Testis (tissue), 3 donors: ENCODE data around the gene NAXD. TPM values are rescaled to one million over a fixed set of nuclear protein-coding genes. Genes with fewer than 3 reads are reported as not detected.
A peak's percentile ranks its signal among the peaks of the same experiment; 100 is the strongest.

Experiments
- DNase-seq: peaks from one replicate; pipeline ENCODE4 v3.0.0-alpha.2; 2019
- H3K27ac ChIP-seq, 2 donors: fragments of 200-600 bp; sonication (generic); one replicate each; pipeline ENCODE4 v1.5.1; 2019
- H3K27me3 ChIP-seq: fragments of 200-600 bp; sonication (generic); one replicate; pipeline ENCODE4 v1.5.1; 2019
- H3K36me3 ChIP-seq: fragments of 200-600 bp; sonication (generic); one replicate; pipeline ENCODE4 v1.5.1; 2017; ENCODE audit warnings: low read depth; ENCODE audit errors: missing control alignments
- H3K4me1 ChIP-seq: fragments of 200-600 bp; sonication (generic); one replicate; pipeline ENCODE4 v1.5.1; 2019
- H3K4me3 ChIP-seq, 2 donors: fragments of 200-600 bp; sonication (generic); one replicate each; pipeline ENCODE4 v1.5.1; 2017 to 2019
- H3K9me3 ChIP-seq: fragments of 200-600 bp; sonication (generic); one replicate; pipeline ENCODE4 v1.5.1; 2017
- POLR2A ChIP-seq: fragments of 450-650 bp; IDR thresholded peaks from one replicate; pipeline ENCODE4 v1.6.1; 2017; ENCODE audit warnings: antibody characterized with exemption, mild to moderate bottlenecking, moderate library complexity
- WGBS, 2 donors: methylation state at CpG; one replicate each; pipeline ENCODE4 v1.1.5; 2018; 5-methylcytosine and 5-hydroxymethylcytosine counted together
- intact Hi-C: fragments of 100-400 bp; cut with DNase I; formaldehyde crosslinking; loops from one replicate; pipeline ENCODE4 v1.15.1; 2023; ENCODE audit warnings: low total_unique reads
- polyA plus RNA-seq: library from polyadenylated mRNA; stranded (reverse); fragments of 350-450 nt; fragmentation: Illumina TruSeq; extraction: RNeasy Lipid Tissue Mini Kit (QIAGEN cat#74804); gene quantifications from one replicate; pipeline ENCODE4 v1.2.3, GENCODE V29; 2014; ENCODE audit warnings: low read depth, low replicate concordance; ENCODE audit not compliant: insufficient read depth
- total RNA-seq, 2 donors: library from RNA; depleted of rRNA; stranded (reverse); fragments of >200 nt; gene quantifications; one replicate each; pipeline ENCODE4 v1.2.3, GENCODE V29; 2016
- TF ChIP-seq, protein P1 (sequence below), 3 experiments: fragments of 450-650 bp in 2 of 3; fragments of 200-600 bp in 1 of 3; sonication (generic) in 1 of 3; IDR thresholded peaks; one replicate each; pipeline ENCODE4 v1.5.1; 2016 to 2019; ENCODE audit warnings: antibody characterized with exemption in 3 of 3, mild to moderate bottlenecking in 2 of 3, moderate library complexity in 1 of 3

NAXD gene
- total and polyA plus RNA-seq, 3 donors from 2014 or later: 63.2 to 75.3 (median 66.4) TPM

DNA sequence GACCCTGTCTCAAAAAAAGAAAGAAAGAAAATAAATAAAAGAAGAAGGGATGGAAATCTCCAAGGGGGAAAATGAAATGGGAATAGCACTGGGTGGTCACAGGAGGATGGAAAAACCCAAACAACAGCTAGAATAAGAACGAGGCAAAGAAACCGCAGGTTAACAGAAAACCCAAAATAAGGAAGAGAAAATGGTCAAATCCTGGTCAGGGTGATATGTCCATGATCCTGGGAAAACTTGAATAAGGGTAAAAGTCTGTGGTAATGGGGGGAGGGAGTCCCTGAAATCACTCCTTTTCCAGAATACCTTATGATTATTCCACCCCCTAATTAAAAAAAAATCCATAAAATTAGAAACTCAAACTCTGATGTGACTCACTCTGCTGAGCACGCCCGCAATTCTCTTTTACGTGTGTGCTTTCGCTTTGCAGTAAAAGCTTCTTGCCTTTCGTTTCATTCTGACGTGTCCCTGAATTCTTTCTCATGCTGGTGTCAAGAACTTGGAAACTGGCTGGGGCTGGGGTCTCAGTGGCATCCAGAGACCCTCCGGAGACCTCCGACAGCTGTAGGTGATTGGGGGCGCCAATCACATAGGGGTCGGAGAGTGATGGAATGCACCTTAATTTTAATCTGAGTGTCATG is 4.3 kb upstream of the NAXD start:
- no peaks in the 10 kb centered on the region for H3K9me3 ChIP-seq
- intact Hi-C loops: loop anchor here (10.0 kb wide), 1 partner anchor 104 kb away; the partner anchor contains the start of gene ING1
- WGBS, 2 donors: 88 to 89% methylated on average over 12 of the region's 12 CpGs
- no peak for DNase-seq
- H3K36me3 ChIP-seq: no peaks in the 10 kb centered on the region
- TF ChIP-seq POLR2A: no peak
- TF ChIP-seq, protein P1, sequence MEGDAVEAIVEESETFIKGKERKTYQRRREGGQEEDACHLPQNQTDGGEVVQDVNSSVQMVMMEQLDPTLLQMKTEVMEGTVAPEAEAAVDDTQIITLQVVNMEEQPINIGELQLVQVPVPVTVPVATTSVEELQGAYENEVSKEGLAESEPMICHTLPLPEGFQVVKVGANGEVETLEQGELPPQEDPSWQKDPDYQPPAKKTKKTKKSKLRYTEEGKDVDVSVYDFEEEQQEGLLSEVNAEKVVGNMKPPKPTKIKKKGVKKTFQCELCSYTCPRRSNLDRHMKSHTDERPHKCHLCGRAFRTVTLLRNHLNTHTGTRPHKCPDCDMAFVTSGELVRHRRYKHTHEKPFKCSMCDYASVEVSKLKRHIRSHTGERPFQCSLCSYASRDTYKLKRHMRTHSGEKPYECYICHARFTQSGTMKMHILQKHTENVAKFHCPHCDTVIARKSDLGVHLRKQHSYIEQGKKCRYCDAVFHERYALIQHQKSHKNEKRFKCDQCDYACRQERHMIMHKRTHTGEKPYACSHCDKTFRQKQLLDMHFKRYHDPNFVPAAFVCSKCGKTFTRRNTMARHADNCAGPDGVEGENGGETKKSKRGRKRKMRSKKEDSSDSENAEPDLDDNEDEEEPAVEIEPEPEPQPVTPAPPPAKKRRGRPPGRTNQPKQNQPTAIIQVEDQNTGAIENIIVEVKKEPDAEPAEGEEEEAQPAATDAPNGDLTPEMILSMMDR (IDR thresholded peaks at IDR 0.05): no peak
- H3K4me3 ChIP-seq: no peak overlapping the region
- H3K27me3 ChIP-seq: no peaks in the 10 kb centered on the region
- H3K4me1 ChIP-seq: peaks cover 11% of the 10 kb centered on the region
- H3K27ac ChIP-seq: no peak overlapping the region

DNA sequence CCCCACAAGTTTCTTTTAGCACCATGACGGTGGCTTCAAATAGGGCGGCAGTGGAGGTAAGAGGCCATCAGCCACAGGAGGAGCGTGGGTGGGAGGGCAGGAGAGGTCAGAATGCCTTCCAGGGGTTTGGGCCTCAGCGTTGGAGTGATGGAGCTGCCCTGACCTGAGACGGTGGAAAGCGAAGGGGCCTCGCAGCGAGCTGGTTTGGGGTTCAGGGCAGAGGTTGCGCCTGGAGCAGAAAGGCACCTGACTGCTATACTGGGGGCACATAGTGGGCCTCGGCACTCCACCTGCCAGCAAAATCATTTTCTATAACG is 382 bp upstream of the NAXD start:
- intact Hi-C loops: loop anchor here (10.0 kb wide), 1 partner anchor 100 kb away; the partner anchor contains the start of gene ING1
- DNase-seq: no peak
- no peak for TF ChIP-seq POLR2A
- TF ChIP-seq, protein P1 (IDR thresholded peaks at IDR 0.05): no peak
- WGBS, 2 donors: 57 to 61% methylated on average over 3 to 11 of the region's 11 CpGs
- Histone ChIP-seq H3K36me3 (no peaks in the 10 kb centered on the region), H3K27ac (peak overlapping the region; percentile 91 to 95), H3K9me3 (no peaks in the 10 kb centered on the region), H3K4me3 (peak overlapping the region; percentile 70 to 98), H3K4me1 (peaks cover 23% of the 10 kb centered on the region), H3K27me3 (no peaks in the 10 kb centered on the region)

GRCh38 chr13:110616103-110617101 is 1.1 kb downstream of the NAXD start:
- intact Hi-C loops: loop anchor here (10.0 kb wide), 1 partner anchor 98 kb away; the partner anchor contains the start of gene ING1
- Histone ChIP-seq H3K4me1 (peaks cover 32% of the 10 kb centered on the region), H3K27ac (peak overlapping the region; percentile 91 to 95), H3K36me3 (no peaks in the 10 kb centered on the region), H3K27me3 (no peaks in the 10 kb centered on the region), H3K9me3 (no peaks in the 10 kb centered on the region), H3K4me3 (peak overlapping the region; percentile 70 to 98)
- no peak for TF ChIP-seq POLR2A
- TF ChIP-seq, protein P1 (IDR thresholded peaks at IDR 0.05): peak in 1 of 3 experiments; percentile 14
- DNase-seq: peak; percentile 67
- 4 to 19% methylated on average over 10 to 37 of the region's 37 CpGs for WGBS, 2 donors

GRCh38 chr13:110617321-110618072 is 2.2 kb downstream of the NAXD start:
- Histone ChIP-seq H3K36me3 (no peaks in the 10 kb centered on the region), H3K9me3 (no peaks in the 10 kb centered on the region), H3K27me3 (no peaks in the 10 kb centered on the region), H3K4me1 (peaks cover 32% of the 10 kb centered on the region), H3K4me3 (peak overlapping the region in 1 of 2 donors; percentile 70), H3K27ac (peak overlapping the region; percentile 91 to 95)
- intact Hi-C loops: loop anchor here (10.0 kb wide), 1 partner anchor 97 kb away; the partner anchor contains the start of gene ING1
- 31 to 38% methylated on average over 8 of the region's 8 CpGs for WGBS, 2 donors
- DNase-seq: peak; percentile 69
- TF ChIP-seq, protein P1 (IDR thresholded peaks at IDR 0.05): no peak
- TF ChIP-seq POLR2A: no peak
